Common myeloid progenitor, CD34-positive (primary cell): ENCODE data around the gene IL20.

Source experiments
- CTCF ChIA-PET: fragments of 350-600 bp; sonication (Branson Sonifier 250); formaldehyde crosslinking; loops from one replicate; lab custom pipeline; 2021; ENCODE audit warnings: antibody characterized with exemption; lab: Charles Lee
- POLR2A ChIA-PET: fragments of 350-600 bp; sonication (Branson Sonifier 250); formaldehyde crosslinking; loops from one replicate; lab custom pipeline; 2021; ENCODE audit warnings: antibody characterized with exemption; lab: Charles Lee
- DNase-seq, 3 donors: peaks; one replicate each; pipeline versions ENCODE4 v3.0.0 to v3.0.0-alpha.2; 2013
- H3K27ac ChIP-seq, 2 experiments: 1 replicate in 1 of 2; 2 replicates in 1 of 2; pipeline ENCODE4 v1.7.0; 2013; ENCODE audit warnings: inconsistent platforms in 2 of 2, low read length in 2 of 2, mild to moderate bottlenecking in 2 of 2, low read depth in 1 of 2, moderate library complexity in 1 of 2; ENCODE audit not compliant: severe bottlenecking in 2 of 2, insufficient read depth in 1 of 2, poor library complexity in 1 of 2
- H3K27me3 ChIP-seq, 5 experiments: replicated peaks in 2 of 5; 1 replicate in 3 of 5; 2 replicates in 2 of 5; pipeline versions ENCODE4 v1.6.1 to v1.7.0; 2013; ENCODE audit warnings: low read length in 4 of 5, mild to moderate bottlenecking in 2 of 5, moderate library complexity in 2 of 5, inconsistent platforms in 1 of 5; ENCODE audit not compliant: insufficient read depth in 5 of 5, control insufficient read depth in 4 of 5
- H3K36me3 ChIP-seq, 4 experiments: 1 replicate in 2 of 4; 2 replicates in 2 of 4; pipeline versions ENCODE4 v1.6.1 to v1.7.0; 2013; ENCODE audit warnings: low read length in 3 of 4, control low read depth in 1 of 4, mild to moderate bottlenecking in 1 of 4; ENCODE audit not compliant: control insufficient read depth in 4 of 4, insufficient read depth in 4 of 4
- H3K4me1 ChIP-seq, 4 experiments: 1 replicate in 3 of 4; 2 replicates in 1 of 4; pipeline versions ENCODE4 v1.6.1 to v1.7.1; 2013; ENCODE audit warnings: low read length in 3 of 4, mild to moderate bottlenecking in 3 of 4, control low read depth in 1 of 4, inconsistent platforms in 1 of 4, moderate library complexity in 1 of 4; ENCODE audit not compliant: control insufficient read depth in 4 of 4, insufficient read depth in 4 of 4; ENCODE audit errors: control extremely low read depth in 1 of 4
- H3K4me3 ChIP-seq, 7 experiments: 1 replicate in 4 of 7; 2 replicates in 3 of 7; pipeline versions ENCODE4 v1.5.1 to v1.7.0; 2013; ENCODE audit warnings: mild to moderate bottlenecking in 7 of 7, low read length in 6 of 7, moderate library complexity in 6 of 7, inconsistent platforms in 2 of 7, low read depth in 2 of 7, control low read depth in 1 of 7; ENCODE audit not compliant: insufficient read depth in 4 of 7, control insufficient read depth in 1 of 7; ENCODE audit errors: extremely low read depth in 1 of 7
- H3K9me3 ChIP-seq, 5 experiments: 1 replicate in 4 of 5; 2 replicates in 1 of 5; pipeline versions ENCODE4 v1.6.1 to v1.7.1; 2013; ENCODE audit warnings: low read length in 4 of 5, mild to moderate bottlenecking in 2 of 5, inconsistent platforms in 1 of 5, low read depth in 1 of 5, moderate library complexity in 1 of 5; ENCODE audit not compliant: control insufficient read depth in 4 of 5, insufficient read depth in 2 of 5; ENCODE audit errors: control extremely low read depth in 1 of 5
- WGBS: methylation state at CpG from one replicate; pipeline ENCODE4 v1.1.5; 2013; ENCODE audit not compliant: insufficient coverage; 5-methylcytosine and 5-hydroxymethylcytosine counted together

The IL20 gene

GRCh38 chr1:206833801-206834200, 31.6 kb upstream of the IL20 start:
- POLR2A ChIA-PET: no interaction called here
- Histone ChIP-seq H3K4me3 (no peak overlapping the region), H3K9me3 (no peaks in the 10 kb centered on the region), H3K4me1 (peaks cover 17 to 62% (median 46%) of the 10 kb centered on the region in 4 experiments), H3K27me3 (no peaks in the 10 kb centered on the region), H3K27ac (no peak overlapping the region), H3K36me3 (no peaks in the 10 kb centered on the region)
- no peak for DNase-seq
- CTCF ChIA-PET: interaction anchor here (0.6 to 3.7 kb wide), 11 partner anchors 10 to 105 kb away, joined by 3 to 19 read pairs (median 4); no protein-coding TSS in a partner anchor
- 100% methylated on average over 1 of the region's 2 CpGs for WGBS

GRCh38 chr1:206834217-206834616, 31.2 kb upstream of the IL20 start:
- WGBS: 93% methylated on average over 5 of the region's 6 CpGs
- no peaks in the 10 kb centered on the region for H3K36me3 ChIP-seq
- no peak for DNase-seq
- H3K27ac ChIP-seq: no peak overlapping the region
- H3K4me3 ChIP-seq: no peak overlapping the region
- H3K4me1 ChIP-seq: peaks cover 17 to 58% (median 42%) of the 10 kb centered on the region in 4 experiments
- ChIA-PET CTCF (interaction anchor here (0.6 to 2.8 kb wide), 9 partner anchors 10 to 106 kb away, joined by 3 to 12 read pairs (median 4); no protein-coding TSS in a partner anchor), POLR2A (no interaction called here)
- H3K9me3 ChIP-seq: no peaks in the 10 kb centered on the region
- no peaks in the 10 kb centered on the region for H3K27me3 ChIP-seq

- DNase-seq: no peak
- 100% methylated on average over 1 of the region's 3 CpGs for WGBS
- Histone ChIP-seq H3K4me3 (no peak overlapping the region), H3K9me3 (no peaks in the 10 kb centered on the region), H3K36me3 (no peaks in the 10 kb centered on the region), H3K4me1 (peaks cover 15 to 53% (median 38%) of the 10 kb centered on the region in 4 experiments), H3K27me3 (no peaks in the 10 kb centered on the region), H3K27ac (no peak overlapping the region)
- POLR2A ChIA-PET: no interaction called here
- CTCF ChIA-PET: interaction anchor here (0.9 to 2.8 kb wide), 12 partner anchors 11 to 161 kb away, joined by 3 to 12 read pairs (median 4); no protein-coding TSS in a partner anchor
Observed at GRCh38 chr1:206834711-206835110, 30.7 kb upstream of the IL20 start.

GRCh38 chr1:206835186-206835585, 30.2 kb upstream of the IL20 start:
- POLR2A ChIA-PET: no interaction called here
- H3K27ac ChIP-seq: no peak overlapping the region
- DNase-seq: no peak
- H3K9me3 ChIP-seq: no peaks in the 10 kb centered on the region
- H3K4me1 ChIP-seq: peaks cover 14 to 48% (median 33%) of the 10 kb centered on the region in 4 experiments
- no peak overlapping the region for H3K4me3 ChIP-seq
- CTCF ChIA-PET: interaction anchor here (0.9 to 2.8 kb wide), 10 partner anchors 12 to 162 kb away, joined by 3 to 12 read pairs (median 4); no protein-coding TSS in a partner anchor
- 89% methylated on average over 2 of the region's 3 CpGs for WGBS
- no peaks in the 10 kb centered on the region for H3K27me3 ChIP-seq
- no peaks in the 10 kb centered on the region for H3K36me3 ChIP-seq

GRCh38 chr1:206836111-206836510, 29.3 kb upstream of the IL20 start:
- 100% methylated on average over 1 of the region's 2 CpGs for WGBS
- H3K36me3 ChIP-seq: no peaks in the 10 kb centered on the region
- no peaks in the 10 kb centered on the region for H3K27me3 ChIP-seq
- no peaks in the 10 kb centered on the region for H3K9me3 ChIP-seq
- ChIA-PET CTCF (interaction anchor here (1.1 to 2.8 kb wide), 6 partner anchors 11 to 76 kb away, joined by 3 to 12 read pairs (median 8); partner anchors contain the start of gene IL20), POLR2A (no interaction called here)
- DNase-seq: no peak
- no peak overlapping the region for H3K4me3 ChIP-seq
- H3K4me1 ChIP-seq: peaks cover 14 to 44% (median 28%) of the 10 kb centered on the region in 4 experiments
- no peak overlapping the region for H3K27ac ChIP-seq

GRCh38 chr1:206839006-206839560, 26.3 kb upstream of the IL20 start:
- no peak for DNase-seq
- Histone ChIP-seq H3K36me3 (no peaks in the 10 kb centered on the region), H3K9me3 (no peaks in the 10 kb centered on the region), H3K4me1 (peaks cover 0 to 14% (median 0%) of the 10 kb centered on the region in 4 experiments), H3K4me3 (no peak overlapping the region), H3K27ac (no peak overlapping the region), H3K27me3 (no peaks in the 10 kb centered on the region)
- CTCF ChIA-PET: interaction anchor here (1.2 kb wide), 1 partner anchor 25 kb away, joined by 3 read pairs; no protein-coding TSS in a partner anchor
- POLR2A ChIA-PET: no interaction called here
- 95% methylated on average over 4 of the region's 4 CpGs for WGBS

GRCh38 chr1:206839857-206840256, 25.6 kb upstream of the IL20 start:
- H3K27me3 ChIP-seq: no peaks in the 10 kb centered on the region
- H3K27ac ChIP-seq: no peak overlapping the region
- DNase-seq: no peak
- H3K4me3 ChIP-seq: no peak overlapping the region
- POLR2A ChIA-PET: no interaction called here
- H3K36me3 ChIP-seq: no peaks in the 10 kb centered on the region
- CTCF ChIA-PET: interaction anchor here (1.2 kb wide), 1 partner anchor 24 kb away, joined by 3 read pairs; no protein-coding TSS in a partner anchor
- WGBS: 96% methylated on average over 7 of the region's 7 CpGs
- no peaks in the 10 kb centered on the region for H3K9me3 ChIP-seq
- peaks cover 0 to 7% (median 0%) of the 10 kb centered on the region in 4 experiments for H3K4me1 ChIP-seq
